Choroid plexus epithelial cell (primary cell): Measurements from ENCODE around the gene YIPF2.

Experiments used
- DNase-seq: peaks from one replicate; pipeline ENCODE4 v3.0.0-alpha.2; 2010; ENCODE audit warnings: low read depth
- H3K4me3 ChIP-seq: 2 replicates; pipeline ENCODE4 v1.5.1; 2011; ENCODE audit warnings: low read depth, mild to moderate bottlenecking, control low read depth, low read length, moderate library complexity
- TF ChIP-seq, protein P1 (sequence below): conservative IDR thresholded peaks from 2 replicates; pipeline ENCODE4 v1.5.1; 2011; ENCODE audit warnings: low read depth, mild to moderate bottlenecking, control low read depth, inconsistent platforms, low read length, moderate library complexity

Gene YIPF2

DNA sequence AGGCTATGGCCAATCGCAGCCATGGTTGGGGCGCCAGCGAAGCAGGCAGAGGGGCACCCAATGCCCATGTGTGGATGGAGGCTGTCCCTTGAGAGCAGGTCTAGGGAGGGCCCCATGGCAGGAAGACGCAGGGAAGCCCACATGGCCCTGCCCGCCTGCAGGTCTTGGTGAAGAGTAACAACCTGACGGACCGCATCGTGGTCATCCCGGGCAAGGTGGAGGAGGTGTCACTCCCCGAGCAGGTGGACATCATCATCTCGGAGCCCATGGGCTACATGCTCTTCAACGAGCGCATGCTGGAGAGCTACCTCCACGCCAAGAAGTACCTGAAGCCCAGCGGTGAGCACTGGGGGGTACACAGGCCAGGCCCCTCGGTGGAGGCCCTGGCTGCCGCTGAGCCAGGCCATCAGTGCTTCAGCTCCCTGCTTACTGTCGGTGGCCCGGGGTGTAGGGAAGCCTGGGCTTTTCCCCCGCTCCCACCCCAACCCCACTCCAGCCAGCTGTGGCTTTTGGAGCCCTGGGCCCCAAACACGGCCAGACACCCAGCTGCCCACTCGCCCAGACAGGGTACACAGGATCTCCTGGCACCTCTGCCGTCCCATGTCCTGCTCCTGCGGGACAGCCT is 14.6 kb downstream of the YIPF2 start:
- TF ChIP-seq, protein P1, sequence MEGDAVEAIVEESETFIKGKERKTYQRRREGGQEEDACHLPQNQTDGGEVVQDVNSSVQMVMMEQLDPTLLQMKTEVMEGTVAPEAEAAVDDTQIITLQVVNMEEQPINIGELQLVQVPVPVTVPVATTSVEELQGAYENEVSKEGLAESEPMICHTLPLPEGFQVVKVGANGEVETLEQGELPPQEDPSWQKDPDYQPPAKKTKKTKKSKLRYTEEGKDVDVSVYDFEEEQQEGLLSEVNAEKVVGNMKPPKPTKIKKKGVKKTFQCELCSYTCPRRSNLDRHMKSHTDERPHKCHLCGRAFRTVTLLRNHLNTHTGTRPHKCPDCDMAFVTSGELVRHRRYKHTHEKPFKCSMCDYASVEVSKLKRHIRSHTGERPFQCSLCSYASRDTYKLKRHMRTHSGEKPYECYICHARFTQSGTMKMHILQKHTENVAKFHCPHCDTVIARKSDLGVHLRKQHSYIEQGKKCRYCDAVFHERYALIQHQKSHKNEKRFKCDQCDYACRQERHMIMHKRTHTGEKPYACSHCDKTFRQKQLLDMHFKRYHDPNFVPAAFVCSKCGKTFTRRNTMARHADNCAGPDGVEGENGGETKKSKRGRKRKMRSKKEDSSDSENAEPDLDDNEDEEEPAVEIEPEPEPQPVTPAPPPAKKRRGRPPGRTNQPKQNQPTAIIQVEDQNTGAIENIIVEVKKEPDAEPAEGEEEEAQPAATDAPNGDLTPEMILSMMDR = no peak
- DNase-seq = no peak
- H3K4me3 ChIP-seq = no peak overlapping the region

DNA sequence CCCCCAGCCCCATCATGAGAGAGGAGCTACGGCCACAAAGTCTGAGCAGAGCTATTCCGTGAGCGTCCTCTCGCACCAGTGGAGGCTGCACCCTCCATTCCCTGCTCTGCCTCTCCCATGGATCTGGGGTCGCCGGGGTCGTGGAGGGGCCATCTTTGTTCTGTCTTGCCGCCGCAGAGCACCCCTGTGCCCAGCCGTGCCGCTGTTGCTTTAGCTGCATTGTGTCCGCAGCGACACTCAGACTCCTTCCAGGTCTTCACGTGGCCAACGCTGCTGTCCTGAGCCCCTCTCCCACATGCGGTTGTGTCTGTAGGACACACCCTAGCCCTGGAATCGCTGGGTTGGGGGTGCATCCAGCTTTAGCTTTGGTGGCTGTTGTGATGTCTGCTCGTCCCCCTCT is 15.8 kb downstream of the YIPF2 start:
- TF ChIP-seq, protein P1 = no peak
- no peak overlapping the region for H3K4me3 ChIP-seq
- no peak for DNase-seq

DNA sequence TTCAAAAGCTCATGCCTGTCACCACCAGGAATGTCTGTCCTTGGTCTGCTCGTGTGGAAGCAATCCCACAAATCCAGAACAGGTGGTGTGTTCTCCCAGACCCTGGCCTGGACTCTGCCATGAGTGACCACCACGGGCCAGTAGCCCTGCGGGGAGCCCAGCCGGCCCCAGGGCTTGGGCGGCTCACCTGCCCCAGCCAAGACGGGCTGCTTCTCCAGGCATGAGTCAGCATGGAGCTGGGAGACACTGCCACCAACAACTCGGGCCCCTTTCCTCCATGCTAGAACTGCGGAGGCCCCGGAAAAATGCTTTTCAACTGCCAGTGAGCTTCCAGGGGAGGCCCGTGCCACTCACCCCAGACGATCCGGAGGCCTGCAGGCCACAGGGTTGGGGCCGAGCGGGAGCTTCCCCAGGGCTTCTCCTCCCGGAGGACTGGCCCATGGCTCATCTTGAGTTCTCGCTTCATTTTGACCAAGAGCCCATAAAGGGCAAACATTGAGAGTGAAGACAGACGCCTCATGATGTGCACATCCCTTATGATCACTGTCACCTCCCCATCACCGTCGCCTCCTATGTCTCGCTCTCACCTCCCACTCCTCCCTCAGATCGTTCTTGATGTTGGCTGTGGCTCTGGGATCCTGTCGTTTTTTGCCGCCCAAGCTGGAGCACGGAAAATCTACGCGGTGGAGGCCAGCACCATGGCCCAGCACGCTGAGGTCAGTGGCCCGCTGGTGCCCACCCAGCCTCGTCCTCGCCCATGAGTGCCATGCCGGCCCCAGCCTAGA is 16.7 kb downstream of the YIPF2 start:
- DNase-seq = no peak
- H3K4me3 ChIP-seq = no peak overlapping the region
- TF ChIP-seq, protein P1 = no peak

DNA sequence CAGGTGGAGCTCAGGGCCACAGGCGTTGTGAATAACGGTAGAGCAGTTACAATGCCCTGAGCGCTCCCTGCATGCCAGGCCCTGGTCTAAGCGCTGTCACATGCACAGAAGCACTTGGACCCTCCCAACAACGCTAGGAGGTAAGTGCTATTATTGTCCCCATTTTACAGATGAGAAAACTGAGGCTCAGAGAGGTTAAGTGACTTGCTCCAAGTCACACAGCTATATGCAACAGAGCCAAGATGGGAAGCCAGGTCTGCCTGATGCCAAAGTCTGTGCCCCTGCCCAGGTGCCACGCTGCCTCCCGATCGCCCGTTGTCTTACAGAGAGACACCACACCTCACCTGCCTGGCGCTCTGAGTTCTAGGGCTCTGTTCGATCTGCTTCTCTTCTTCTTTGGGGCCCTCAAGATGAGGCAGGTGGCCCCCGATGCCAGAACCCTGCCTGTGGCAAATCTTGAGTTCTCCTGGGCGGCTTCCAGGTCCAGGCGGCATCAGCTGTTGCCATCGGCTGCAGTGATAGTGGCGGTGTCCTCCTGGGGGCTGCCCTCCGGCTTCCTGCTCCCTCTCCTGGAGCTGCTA is 20.0 kb downstream of the YIPF2 start:
- no peak overlapping the region for H3K4me3 ChIP-seq
- TF ChIP-seq, protein P1 = no peak
- no peak for DNase-seq

DNA sequence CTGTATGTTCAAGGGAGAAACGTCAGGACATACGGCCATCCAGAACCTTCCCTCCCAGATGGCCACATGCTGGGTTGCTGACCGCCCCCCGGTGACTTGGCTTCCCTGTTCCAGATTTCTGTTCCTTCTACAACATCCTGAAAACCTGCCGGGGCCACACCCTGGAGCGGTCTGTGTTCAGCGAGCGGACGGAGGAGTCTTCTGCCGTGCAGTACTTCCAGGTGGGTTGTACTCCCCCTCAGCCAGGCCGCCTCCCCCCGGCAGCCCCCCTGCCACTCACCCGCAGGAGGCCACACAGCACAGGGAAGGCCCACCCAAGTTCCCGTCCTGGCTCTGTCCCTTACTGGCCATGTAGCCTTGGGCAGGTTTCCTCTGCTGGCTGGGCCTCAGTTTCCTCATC is 20.5 kb downstream of the YIPF2 start:
- H3K4me3 ChIP-seq = no peak overlapping the region
- DNase-seq = no peak
- TF ChIP-seq, protein P1 = no peak

DNA sequence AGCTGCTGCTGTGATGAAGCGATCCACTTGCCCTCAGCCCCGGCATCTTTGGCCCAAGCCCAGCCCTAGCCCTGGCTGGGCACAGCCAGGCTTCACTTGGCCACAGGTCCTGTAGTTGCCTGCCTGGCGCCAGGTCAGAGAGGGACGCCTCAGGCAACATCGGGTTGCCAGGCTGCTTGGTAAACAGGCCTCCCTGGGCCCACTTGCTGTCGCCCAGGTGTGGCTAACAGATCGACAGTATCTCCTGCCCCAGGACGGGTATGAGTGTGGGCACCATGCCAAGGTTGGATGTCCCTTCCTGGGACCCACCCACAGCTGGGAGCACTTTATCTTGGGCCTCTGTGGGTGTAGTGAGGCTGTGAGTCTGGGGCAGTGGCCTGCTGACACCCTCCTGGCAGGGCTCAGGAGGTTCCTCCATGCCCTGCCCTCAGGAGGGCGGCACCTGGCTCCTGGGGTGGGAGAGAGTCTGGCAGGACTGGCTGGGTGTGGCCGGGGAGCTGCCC is 29.2 kb downstream of the YIPF2 start:
- DNase-seq = no peak

More for the DNA sequence above, 29.2 kb downstream of the YIPF2 start:
- TF ChIP-seq, protein P1 = no peak
- no peak overlapping the region for H3K4me3 ChIP-seq
